IPS DF 4.7 (cell line): Measurements from ENCODE around the gene INHBB.
"Not testable (repeated sequence)": the region's sequence is repeated elsewhere in the genome, so short reads cannot be mapped to it uniquely, and the experiment has no call there.

ENCODE experiments used
- DNase-seq: peaks from one replicate; pipeline ENCODE4 v3.0.0-alpha.2; 2013; ENCODE audit warnings: low spot score; ENCODE audit errors: extremely low read depth

The INHBB gene

GRCh38 chr2:120316071-120316470 lies 29.9 kb upstream of the INHBB start:
- DNase-seq: no peak

- no peak for DNase-seq
Observed at GRCh38 chr2:120316528-120317179, 29.3 kb upstream of the INHBB start.

DNA sequence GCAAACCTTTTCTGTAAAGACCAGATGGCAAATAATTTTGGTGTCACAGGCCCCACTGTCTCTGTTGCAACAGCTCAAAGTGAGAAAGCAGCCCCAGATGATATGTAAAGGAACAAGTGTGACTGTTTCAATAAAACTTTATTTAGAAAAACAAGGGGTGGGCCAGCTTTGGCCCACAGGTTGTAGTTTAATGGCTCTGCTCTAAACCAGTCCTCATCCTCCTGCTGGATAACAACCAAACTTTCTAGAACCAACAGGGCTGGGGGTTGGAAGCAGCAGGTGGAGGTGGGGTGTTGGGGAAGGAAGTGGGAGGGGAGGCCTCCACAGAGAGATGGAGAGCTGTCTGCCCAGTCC lies 28.8 kb upstream of the INHBB start:
- no peak for DNase-seq

- no peak for DNase-seq
Observed at GRCh38 chr2:120317916-120318315, 28.0 kb upstream of the INHBB start.

DNA sequence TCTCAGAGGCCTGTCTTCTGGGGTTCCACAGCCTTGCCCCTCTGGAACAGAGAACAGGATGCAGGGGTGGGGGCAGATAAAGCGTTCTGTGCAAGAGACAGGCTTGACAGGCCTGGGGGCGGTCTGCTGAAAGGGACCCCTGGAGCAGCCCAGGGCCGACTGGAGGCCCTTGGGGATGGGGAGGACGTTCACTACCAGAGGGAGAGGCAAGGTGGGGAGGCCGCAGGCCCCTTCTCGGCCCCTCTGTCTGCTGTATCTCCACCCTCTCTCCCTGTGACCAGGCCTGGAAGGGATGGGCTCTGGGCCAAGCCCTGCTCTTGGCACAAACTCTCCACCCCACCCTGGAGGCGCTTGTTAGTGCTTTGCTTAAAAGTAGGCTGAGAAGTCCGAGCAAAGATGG lies 27.3 kb upstream of the INHBB start:
- DNase-seq: no peak

- DNase-seq: no peak
Observed at GRCh38 chr2:120319123-120319522, 26.8 kb upstream of the INHBB start.

GRCh38 chr2:120319686-120320317 lies 26.1 kb upstream of the INHBB start:
- no peak for DNase-seq

- DNase-seq: no peak
Observed at GRCh38 chr2:120320318-120320851, 25.6 kb upstream of the INHBB start.

DNA sequence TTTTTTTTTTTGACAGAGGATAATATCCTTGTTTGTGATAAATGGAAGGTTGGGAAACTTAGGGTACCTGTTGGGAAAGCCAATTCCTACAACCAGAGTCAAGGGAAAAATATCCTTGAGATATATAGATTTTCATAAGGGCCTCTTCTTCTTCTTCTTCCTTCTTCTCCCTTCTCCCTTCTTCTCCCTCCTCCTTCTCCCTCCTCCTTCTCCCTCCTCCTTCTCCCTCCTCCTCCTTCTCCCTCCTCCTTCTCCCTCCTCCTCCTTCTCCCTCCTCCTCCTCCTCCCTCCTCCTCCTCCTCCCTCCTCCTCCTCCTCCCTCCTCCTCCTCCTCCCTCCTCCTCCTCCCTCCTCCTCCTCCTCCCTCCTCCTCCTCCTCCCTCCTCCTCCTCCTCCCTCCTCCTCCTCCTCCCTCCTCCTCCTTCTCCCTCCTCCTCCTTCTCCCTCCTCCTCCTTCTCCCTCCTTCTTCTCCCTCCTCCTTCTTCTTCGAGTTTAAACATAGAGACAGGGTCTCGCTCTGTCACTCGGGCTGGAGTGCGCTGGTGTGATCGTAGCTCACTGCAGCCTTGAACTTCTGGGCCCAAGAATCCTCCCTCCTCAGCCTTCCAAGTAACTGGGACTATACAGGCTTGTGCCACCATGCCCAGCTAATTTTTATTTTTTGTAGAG lies 24.9 kb upstream of the INHBB start:
- not testable (repeated sequence) for DNase-seq

DNA sequence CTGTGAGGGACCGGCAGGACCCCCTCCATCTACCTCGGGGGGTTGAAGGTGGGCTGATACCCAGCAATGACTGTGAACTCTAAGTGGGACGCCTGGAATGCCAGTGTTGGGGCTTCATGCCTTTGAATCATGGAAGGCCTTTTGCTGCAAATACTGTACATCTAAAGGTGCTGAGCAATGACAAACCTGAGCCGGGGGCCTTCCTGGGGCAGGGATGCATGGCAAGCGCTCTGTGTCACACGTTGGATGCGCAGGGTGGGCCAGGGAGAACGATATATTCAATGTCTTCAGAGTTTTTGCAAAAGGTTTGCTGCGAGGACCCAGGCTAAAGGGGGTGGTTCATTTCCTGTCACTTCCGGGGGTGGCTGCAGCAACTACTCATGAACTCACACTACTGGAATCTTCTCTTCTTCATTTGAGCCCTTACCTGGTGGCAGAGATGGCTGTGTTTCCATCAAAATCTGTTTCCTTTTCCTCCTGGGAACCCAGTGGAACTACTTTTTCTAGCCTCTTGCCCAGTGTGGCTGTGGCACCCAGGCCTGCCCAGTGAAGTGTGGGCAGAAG lies 24.1 kb upstream of the INHBB start:
- DNase-seq: no peak

GRCh38 chr2:120322329-120322728 lies 23.6 kb upstream of the INHBB start:
- DNase-seq: no peak

DNA sequence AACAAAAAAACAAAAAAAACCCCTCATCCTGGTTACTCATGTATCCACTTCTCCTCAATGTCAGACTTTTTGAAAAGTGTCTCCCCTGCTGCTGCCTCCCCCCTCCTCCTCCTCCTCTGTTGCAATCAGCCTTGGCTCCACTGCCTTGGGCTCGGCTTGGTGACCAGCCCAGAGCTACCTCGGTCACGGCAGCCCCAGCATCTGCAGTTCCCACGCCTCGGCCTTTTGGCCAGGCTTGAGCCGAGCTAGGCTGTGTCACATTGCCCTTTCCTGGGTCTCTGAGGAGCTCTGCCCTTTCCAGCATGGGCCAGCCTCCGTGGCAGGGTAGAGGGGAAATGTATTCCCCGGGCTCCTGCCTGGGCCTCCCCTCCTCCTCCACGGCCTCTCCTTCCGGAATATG lies 22.7 kb upstream of the INHBB start:
- DNase-seq: no peak

DNA sequence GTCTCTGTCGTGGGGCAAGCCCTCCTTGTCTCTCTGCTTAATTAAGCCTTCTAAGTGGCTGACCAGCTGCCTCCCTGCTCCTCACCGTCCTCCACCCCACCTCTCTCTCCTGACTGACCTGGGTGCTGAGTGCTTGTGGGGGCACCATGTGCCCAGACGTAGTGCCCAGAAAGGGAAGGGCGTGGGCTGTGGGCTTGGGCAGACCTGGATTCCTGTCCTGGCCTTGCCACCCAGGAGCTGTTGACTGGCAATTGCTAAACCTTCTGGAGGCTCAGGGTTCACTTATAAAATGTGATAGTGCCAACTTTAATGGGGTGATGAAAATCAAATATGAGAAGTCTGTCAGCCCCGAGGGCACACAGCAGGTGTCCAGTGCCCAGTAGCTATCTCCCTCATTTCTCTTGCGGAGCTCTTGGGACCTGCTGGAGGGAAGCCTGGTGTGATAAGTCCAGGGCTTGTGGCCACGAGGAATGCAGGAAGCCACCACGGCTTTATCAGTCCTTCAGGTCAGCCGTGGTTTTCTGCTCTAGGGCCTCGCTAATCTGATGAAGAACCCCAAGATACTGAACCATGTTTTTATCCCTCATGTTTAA lies 22.0 kb upstream of the INHBB start:
- DNase-seq: no peak

GRCh38 chr2:120324933-120325332 lies 21.0 kb upstream of the INHBB start:
- no peak for DNase-seq

- DNase-seq: no peak
Observed at GRCh38 chr2:120326066-120326465, 19.9 kb upstream of the INHBB start.

GRCh38 chr2:120330946-120331822 lies 14.8 kb upstream of the INHBB start:
- no peak for DNase-seq

GRCh38 chr2:120331903-120332302 lies 14.0 kb upstream of the INHBB start:
- DNase-seq: no peak

GRCh38 chr2:120332384-120332783 lies 13.6 kb upstream of the INHBB start:
- no peak for DNase-seq

DNA sequence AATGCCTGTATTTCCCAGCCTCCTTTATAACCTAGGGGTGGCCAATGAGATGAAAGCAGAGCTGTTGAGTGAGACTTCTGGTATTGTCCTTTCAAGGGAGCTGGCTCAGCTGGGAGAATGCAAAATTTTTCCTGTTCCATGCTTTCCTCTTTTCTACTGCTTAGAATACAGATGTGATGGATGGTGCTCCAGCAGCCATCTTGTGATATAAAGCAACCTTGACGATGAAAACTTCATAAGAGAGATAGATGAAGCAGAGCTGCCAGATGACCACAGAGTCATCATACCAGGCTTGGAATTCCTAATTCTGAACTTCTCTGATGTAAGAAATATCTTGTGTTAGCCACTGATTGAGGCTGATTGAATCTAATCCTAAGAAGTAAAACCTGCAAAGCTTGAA lies 11.9 kb upstream of the INHBB start:
- DNase-seq: no peak

DNA sequence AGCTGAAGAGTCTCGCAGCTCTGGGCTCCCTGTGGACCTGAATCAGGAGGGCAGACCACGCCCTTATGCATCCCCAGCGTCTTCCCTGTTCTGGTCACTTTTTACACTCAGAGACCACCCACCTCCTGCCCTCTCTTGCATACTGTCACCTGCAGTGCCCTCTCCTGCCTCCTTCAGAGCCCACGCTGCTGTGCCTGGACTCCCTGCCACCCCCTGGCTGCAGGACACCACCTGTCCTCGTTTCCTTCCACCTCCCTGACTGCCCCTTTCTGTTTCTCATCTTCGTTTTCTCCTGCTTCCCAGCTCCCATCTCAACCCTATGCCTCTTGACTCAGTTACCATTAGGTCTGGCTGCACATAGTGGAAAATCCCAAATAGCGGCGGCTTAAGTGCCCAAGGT lies 9.2 kb upstream of the INHBB start:
- DNase-seq: no peak

- no peak for DNase-seq
Observed at GRCh38 chr2:120338015-120338414, 7.9 kb upstream of the INHBB start.
